Lung (tissue), 12 donors: ENCODE measurements around the gene IGSF21. TPM values are rescaled to one million over a fixed set of nuclear protein-coding genes. Genes with fewer than 3 reads are reported as not detected.

Experiments used
- ATAC-seq: fragments of 200-7000 bp; cut with Tn5 transposase; one replicate; pipeline ENCODE4 v1.9.1; 2020; ENCODE audit warnings: moderate number of reproducible peaks; ENCODE audit not compliant: insufficient read depth, low FRiP score
- DNase-seq, 3 donors: peaks; one replicate each; pipeline ENCODE4 v3.0.0-alpha.2; 2013 to 2017
- H3K27ac ChIP-seq, 2 donors: one replicate each; pipeline ENCODE4 v1.5.1; 2013; ENCODE audit warnings: mild to moderate bottlenecking in 2 of 2, moderate library complexity in 2 of 2, control low read depth in 1 of 2, inconsistent platforms in 1 of 2, low read depth in 1 of 2, low read length in 1 of 2
- H3K27me3 ChIP-seq, 3 donors: one replicate each; pipeline ENCODE4 v1.5.1; 2013; ENCODE audit warnings: low read length in 2 of 3; ENCODE audit not compliant: control insufficient read depth in 3 of 3, insufficient read depth in 3 of 3
- H3K36me3 ChIP-seq, 4 donors: one replicate each; pipeline ENCODE4 v1.5.1; 2013; ENCODE audit warnings: low read length in 4 of 4, mild to moderate bottlenecking in 1 of 4, moderate library complexity in 1 of 4; ENCODE audit not compliant: control insufficient read depth in 4 of 4, insufficient read depth in 4 of 4
- H3K4me1 ChIP-seq, 5 donors: one replicate each; pipeline ENCODE4 v1.5.1; 2013; ENCODE audit warnings: low read length in 5 of 5, mild to moderate bottlenecking in 2 of 5, moderate library complexity in 1 of 5; ENCODE audit not compliant: control insufficient read depth in 5 of 5, insufficient read depth in 5 of 5
- H3K4me3 ChIP-seq: one replicate; pipeline ENCODE4 v1.5.1; 2013; ENCODE audit warnings: mild to moderate bottlenecking, control low read depth, moderate library complexity
- H3K9ac ChIP-seq, 2 donors: one replicate each; pipeline ENCODE4 v1.5.1; 2013; ENCODE audit warnings: low read length in 2 of 2, control low read depth in 1 of 2; ENCODE audit not compliant: insufficient read depth in 1 of 2
- H3K9me3 ChIP-seq, 4 donors: one replicate each; pipeline ENCODE4 v1.5.1; 2013; ENCODE audit warnings: low read length in 3 of 4, mild to moderate bottlenecking in 1 of 4, moderate library complexity in 1 of 4; ENCODE audit not compliant: control insufficient read depth in 4 of 4, insufficient read depth in 3 of 4
- WGBS, 2 donors: extraction: QIAGEN DNeasy Blood & Tissue Kit; methylation state at CpG; one replicate each; pipeline ENCODE4 v1.1.7; 2013; 5-methylcytosine and 5-hydroxymethylcytosine counted together
- polyA plus RNA-seq, 2 donors: library from polyadenylated mRNA; stranded (reverse); fragments of 200-250 nt; gene quantifications; one replicate each; pipeline ENCODE4 v1.2.1, GENCODE V29; 2013
- total RNA-seq, 2 donors: library from RNA; depleted of rRNA in 1 of 2; stranded (reverse); fragments of >200 nt in 1 of 2; gene quantifications; one replicate each; pipeline ENCODE4 v1.2.1, GENCODE V29; 2014 to 2021
- TF ChIP-seq, protein P1 (sequence below): IDR thresholded peaks from 2 replicates; pipeline ENCODE4 v1.5.1; 2012; ENCODE audit warnings: mild to moderate bottlenecking; ENCODE audit errors: control extremely low read depth, extremely low read depth
- donor health status: control.
- donor health status: control.
- donor health status: Bipolar disorder and iron deficiency.
- donor health status: healthy.
- donor health status: DM: yes; HTN: yes; CAD: no.

IGSF21 gene
- total and polyA plus RNA-seq, 4 donors, result 0.18 to 2.6 (median 0.62) TPM

- DNase-seq (no peak), ATAC-seq (no peak)
- no peaks in the 10 kb centered on the region for H3K4me1 ChIP-seq
- H3K9ac ChIP-seq, result no peak overlapping the region
- no peak overlapping the region for H3K27ac ChIP-seq
- WGBS, 2 donors, result 27 to 31% methylated on average over 11 of the region's 11 CpGs
- peaks cover 0 to 37% (median 18%) of the 10 kb centered on the region in 3 donors for H3K27me3 ChIP-seq
- H3K9me3 ChIP-seq, result peaks cover 0 to 6% (median 0%) of the 10 kb centered on the region in 4 donors
- TF ChIP-seq, protein P1, sequence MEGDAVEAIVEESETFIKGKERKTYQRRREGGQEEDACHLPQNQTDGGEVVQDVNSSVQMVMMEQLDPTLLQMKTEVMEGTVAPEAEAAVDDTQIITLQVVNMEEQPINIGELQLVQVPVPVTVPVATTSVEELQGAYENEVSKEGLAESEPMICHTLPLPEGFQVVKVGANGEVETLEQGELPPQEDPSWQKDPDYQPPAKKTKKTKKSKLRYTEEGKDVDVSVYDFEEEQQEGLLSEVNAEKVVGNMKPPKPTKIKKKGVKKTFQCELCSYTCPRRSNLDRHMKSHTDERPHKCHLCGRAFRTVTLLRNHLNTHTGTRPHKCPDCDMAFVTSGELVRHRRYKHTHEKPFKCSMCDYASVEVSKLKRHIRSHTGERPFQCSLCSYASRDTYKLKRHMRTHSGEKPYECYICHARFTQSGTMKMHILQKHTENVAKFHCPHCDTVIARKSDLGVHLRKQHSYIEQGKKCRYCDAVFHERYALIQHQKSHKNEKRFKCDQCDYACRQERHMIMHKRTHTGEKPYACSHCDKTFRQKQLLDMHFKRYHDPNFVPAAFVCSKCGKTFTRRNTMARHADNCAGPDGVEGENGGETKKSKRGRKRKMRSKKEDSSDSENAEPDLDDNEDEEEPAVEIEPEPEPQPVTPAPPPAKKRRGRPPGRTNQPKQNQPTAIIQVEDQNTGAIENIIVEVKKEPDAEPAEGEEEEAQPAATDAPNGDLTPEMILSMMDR, result no peak
- no peaks in the 10 kb centered on the region for H3K36me3 ChIP-seq
- no peak overlapping the region for H3K4me3 ChIP-seq
These were observed 190.5 kb downstream of the IGSF21 start for GRCh38 chr1:18297896-18298648.

GRCh38 chr1:18299441-18300338 lies 192.1 kb downstream of the IGSF21 start:
- no peak for ATAC-seq
- H3K27ac ChIP-seq, result no peak overlapping the region
- peaks cover 0 to 4% (median 0%) of the 10 kb centered on the region in 4 donors for H3K9me3 ChIP-seq
- H3K36me3 ChIP-seq, result no peaks in the 10 kb centered on the region
- WGBS, 2 donors, result 55 to 69% methylated on average over 7 of the region's 7 CpGs
- H3K9ac ChIP-seq, result no peak overlapping the region
- peak in 1 of 3 donors; percentile 13 for DNase-seq
- H3K27me3 ChIP-seq, result peaks cover 0 to 34% (median 18%) of the 10 kb centered on the region in 3 donors
- TF ChIP-seq, protein P1, result peak; percentile 25
- no peak overlapping the region for H3K4me3 ChIP-seq
- H3K4me1 ChIP-seq, result no peaks in the 10 kb centered on the region

DNA sequence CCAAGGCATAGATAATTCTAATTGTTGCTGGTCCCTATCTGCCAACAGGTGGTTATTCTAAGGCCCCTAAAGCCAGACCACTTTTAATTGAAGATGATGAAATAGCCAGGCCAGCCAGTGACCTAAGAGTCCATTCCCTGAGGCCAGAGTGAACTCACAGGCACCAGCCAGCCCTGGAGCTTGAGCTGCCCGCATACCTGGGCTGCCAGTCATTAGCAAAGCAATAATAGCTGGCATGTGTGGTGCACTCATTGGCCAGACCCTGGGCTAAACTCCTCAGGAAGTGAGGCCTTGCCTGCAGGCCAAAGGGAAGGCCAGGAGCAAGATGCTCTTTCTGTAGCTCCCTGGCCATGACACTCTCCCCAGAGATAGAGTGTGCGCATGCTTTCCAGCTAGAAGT lies 192.8 kb downstream of the IGSF21 start:
- H3K27me3 ChIP-seq, result peaks cover 0 to 32% (median 18%) of the 10 kb centered on the region in 3 donors
- 91 to 95% methylated on average over 2 of the region's 2 CpGs for WGBS, 2 donors
- no peak for DNase-seq

More for the DNA sequence above, 192.8 kb downstream of the IGSF21 start:
- Histone ChIP-seq H3K4me3 (no peak overlapping the region), H3K9me3 (peaks cover 0 to 4% (median 0%) of the 10 kb centered on the region in 4 donors), H3K4me1 (no peaks in the 10 kb centered on the region), H3K36me3 (no peaks in the 10 kb centered on the region), H3K9ac (no peak overlapping the region), H3K27ac (no peak overlapping the region)
- TF ChIP-seq, protein P1, result no peak
- no peak for ATAC-seq
